Hepatocyte (in vitro differentiated cells): ENCODE measurements around the gene NOSTRIN.

ENCODE experiments used
- EZH2 ChIP-seq: fragments of 200-600 bp; sonication (generic); IDR thresholded peaks from 2 replicates; pipeline ENCODE4 v1.6.1; 2016; ENCODE audit warnings: antibody characterized with exemption, mild to moderate bottlenecking, borderline replicate concordance
- TF ChIP-seq, protein P1 (sequence below): fragments of 200-600 bp; sonication (generic); IDR thresholded peaks from 2 replicates; pipeline ENCODE4 v1.5.1; 2016; ENCODE audit warnings: antibody characterized with exemption, mild to moderate bottlenecking; ENCODE audit not compliant: poor library complexity

DNA sequence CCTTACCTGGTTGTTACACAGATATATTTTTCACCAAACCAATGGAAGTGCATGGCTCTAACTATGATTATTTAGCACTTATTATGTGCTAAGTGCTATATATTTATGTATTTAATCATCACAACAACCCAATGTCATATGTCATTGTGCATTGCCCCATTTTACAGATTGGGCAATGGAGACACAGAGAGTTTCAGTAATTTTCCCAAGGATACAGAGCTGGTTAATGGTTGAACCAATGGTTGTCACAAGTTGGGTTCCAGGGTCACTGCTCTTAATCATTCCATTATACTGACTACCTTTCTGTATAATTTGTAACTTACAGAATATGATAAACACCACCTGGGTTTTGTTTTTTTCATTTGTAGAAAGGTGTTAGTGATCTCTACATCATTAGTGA, 29.2 kb downstream of the NOSTRIN start:
- TF ChIP-seq, protein P1, sequence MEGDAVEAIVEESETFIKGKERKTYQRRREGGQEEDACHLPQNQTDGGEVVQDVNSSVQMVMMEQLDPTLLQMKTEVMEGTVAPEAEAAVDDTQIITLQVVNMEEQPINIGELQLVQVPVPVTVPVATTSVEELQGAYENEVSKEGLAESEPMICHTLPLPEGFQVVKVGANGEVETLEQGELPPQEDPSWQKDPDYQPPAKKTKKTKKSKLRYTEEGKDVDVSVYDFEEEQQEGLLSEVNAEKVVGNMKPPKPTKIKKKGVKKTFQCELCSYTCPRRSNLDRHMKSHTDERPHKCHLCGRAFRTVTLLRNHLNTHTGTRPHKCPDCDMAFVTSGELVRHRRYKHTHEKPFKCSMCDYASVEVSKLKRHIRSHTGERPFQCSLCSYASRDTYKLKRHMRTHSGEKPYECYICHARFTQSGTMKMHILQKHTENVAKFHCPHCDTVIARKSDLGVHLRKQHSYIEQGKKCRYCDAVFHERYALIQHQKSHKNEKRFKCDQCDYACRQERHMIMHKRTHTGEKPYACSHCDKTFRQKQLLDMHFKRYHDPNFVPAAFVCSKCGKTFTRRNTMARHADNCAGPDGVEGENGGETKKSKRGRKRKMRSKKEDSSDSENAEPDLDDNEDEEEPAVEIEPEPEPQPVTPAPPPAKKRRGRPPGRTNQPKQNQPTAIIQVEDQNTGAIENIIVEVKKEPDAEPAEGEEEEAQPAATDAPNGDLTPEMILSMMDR = no peak
- TF ChIP-seq EZH2 = no peak
